IMR-90 (cell line): Measurements from ENCODE around the gene MAGI1.

ENCODE experiments used
- BHLHE40 ChIP-seq: fragments of 150-350 bp; IDR thresholded peaks from 2 replicates; pipeline ENCODE4 v1.6.1; 2016; ENCODE audit warnings: mild to moderate bottlenecking, low read depth, low read length
- TF ChIP-seq, protein P1 (sequence below): conservative IDR thresholded peaks from 2 replicates; pipeline ENCODE4 v1.5.1; 2012; ENCODE audit warnings: mild to moderate bottlenecking, low read depth, low read length, improper control_type of control experiment
- TF ChIP-seq, protein P2 (sequence below): fragments of 150-350 bp; IDR thresholded peaks from 2 replicates; pipeline ENCODE4 v1.6.1; 2017; ENCODE audit warnings: mild to moderate bottlenecking, antibody characterized with exemption, low read length, low read depth

DNA sequence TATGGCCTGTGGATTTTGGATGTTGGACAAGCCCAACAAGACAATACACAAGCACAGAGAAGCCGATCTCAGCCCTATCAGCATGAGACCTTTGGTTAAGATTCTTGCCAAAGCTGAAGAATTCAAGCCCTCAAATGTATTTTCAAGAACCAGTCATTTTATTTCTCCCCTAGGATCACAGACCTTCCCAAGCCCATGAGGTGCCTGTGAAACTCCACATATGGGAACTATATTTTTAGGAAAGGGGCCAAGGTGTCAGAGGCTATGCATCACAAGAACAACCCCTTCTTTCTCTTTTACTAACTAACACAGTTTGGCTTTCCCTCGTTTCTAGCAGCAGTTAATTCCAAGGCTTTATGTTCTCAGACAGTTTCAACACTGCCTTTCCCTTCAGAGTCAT, 364.5 kb downstream of the MAGI1 start:
- TF ChIP-seq, protein P1, sequence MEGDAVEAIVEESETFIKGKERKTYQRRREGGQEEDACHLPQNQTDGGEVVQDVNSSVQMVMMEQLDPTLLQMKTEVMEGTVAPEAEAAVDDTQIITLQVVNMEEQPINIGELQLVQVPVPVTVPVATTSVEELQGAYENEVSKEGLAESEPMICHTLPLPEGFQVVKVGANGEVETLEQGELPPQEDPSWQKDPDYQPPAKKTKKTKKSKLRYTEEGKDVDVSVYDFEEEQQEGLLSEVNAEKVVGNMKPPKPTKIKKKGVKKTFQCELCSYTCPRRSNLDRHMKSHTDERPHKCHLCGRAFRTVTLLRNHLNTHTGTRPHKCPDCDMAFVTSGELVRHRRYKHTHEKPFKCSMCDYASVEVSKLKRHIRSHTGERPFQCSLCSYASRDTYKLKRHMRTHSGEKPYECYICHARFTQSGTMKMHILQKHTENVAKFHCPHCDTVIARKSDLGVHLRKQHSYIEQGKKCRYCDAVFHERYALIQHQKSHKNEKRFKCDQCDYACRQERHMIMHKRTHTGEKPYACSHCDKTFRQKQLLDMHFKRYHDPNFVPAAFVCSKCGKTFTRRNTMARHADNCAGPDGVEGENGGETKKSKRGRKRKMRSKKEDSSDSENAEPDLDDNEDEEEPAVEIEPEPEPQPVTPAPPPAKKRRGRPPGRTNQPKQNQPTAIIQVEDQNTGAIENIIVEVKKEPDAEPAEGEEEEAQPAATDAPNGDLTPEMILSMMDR, result no peak
- TF ChIP-seq, protein P2, sequence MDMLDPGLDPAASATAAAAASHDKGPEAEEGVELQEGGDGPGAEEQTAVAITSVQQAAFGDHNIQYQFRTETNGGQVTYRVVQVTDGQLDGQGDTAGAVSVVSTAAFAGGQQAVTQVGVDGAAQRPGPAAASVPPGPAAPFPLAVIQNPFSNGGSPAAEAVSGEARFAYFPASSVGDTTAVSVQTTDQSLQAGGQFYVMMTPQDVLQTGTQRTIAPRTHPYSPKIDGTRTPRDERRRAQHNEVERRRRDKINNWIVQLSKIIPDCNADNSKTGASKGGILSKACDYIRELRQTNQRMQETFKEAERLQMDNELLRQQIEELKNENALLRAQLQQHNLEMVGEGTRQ, result no peak
- no peak for TF ChIP-seq BHLHE40
